OCI-LY1 (cell line): ENCODE data around the gene AP2A2.

ENCODE experiments used
- CTCF ChIP-seq: fragments of 200-600 bp; sonication (generic), shearing (Covaris generic); IDR thresholded peaks from 2 replicates; pipeline ENCODE4 v1.5.1; 2017; ENCODE audit warnings: mild to moderate bottlenecking, antibody characterized with exemption, low read length, moderate library complexity, mixed read lengths
- EZH2 ChIP-seq: fragments of 200-600 bp; sonication (generic), shearing (Covaris generic); IDR thresholded peaks from 2 replicates; pipeline ENCODE4 v1.8.0; 2017; ENCODE audit warnings: borderline replicate concordance, mixed run types, mild to moderate bottlenecking, antibody characterized with exemption, low read length, moderate library complexity, mixed read lengths

GRCh38 chr11:1047595-1048156 is 122.0 kb downstream of the AP2A2 start:
- no peak for TF ChIP-seq EZH2
- no peak for TF ChIP-seq CTCF
